ENCODE measurements around the gene PHETA1. TPM values are rescaled to one million over a fixed set of nuclear protein-coding genes. Genes with fewer than 3 reads are reported as not detected.

Gene PHETA1
- total and polyA plus RNA-seq, 2 of the 13 experiments (the other 11 are each of a cell fraction or from before 2014, with no cell fraction given): 11.3 to 20.8 TPM

- intact Hi-C loops (cut with micrococcal nuclease; ENCODE audit: unreplicated experiment): no loop called here
- H3K27ac ChIP-seq (ENCODE audit: extremely low read length, insufficient read depth, low read length): no peak overlapping the region
- FAIRE-seq (no peak), ATAC-seq (no peak), DNase-seq (ENCODE audit: low spot score) (no peak)
- POLR2A ChIA-PET: no interaction called here
- 93% methylated on average over 9 of the region's 12 CpGs for WGBS (ENCODE audit: low lambda C conversion rate)
- H3K4me3 ChIP-seq (replicated peaks in 1 of 3; ENCODE audit: insufficient read depth in 1 of 3, low read depth in 2 of 3, low read length in 3 of 3): no peak overlapping the region
- H3K4me2 ChIP-seq (ENCODE audit: low read depth, low read length): no peak overlapping the region
- peaks cover 43% of the 10 kb centered on the region for H4K20me1 ChIP-seq (ENCODE audit: insufficient read depth, low read length)
- H2AFZ ChIP-seq (ENCODE audit: low read length): no peak overlapping the region
- BruUV-seq (replicated peaks): no TSS peak
- H3K36me3 ChIP-seq (replicated peaks in 1 of 2; ENCODE audit: control insufficient read depth in 1 of 2, insufficient read depth in 2 of 2, low read length in 2 of 2): peaks cover 0 to 9% of the 10 kb centered on the region in 2 experiments; a peak in 2 of 5 replicates
- no peaks in the 10 kb centered on the region; a peak in 1 of 5 replicates for H3K27me3 ChIP-seq (ENCODE audit: control insufficient read depth in 1 of 2, insufficient read depth in 2 of 2, low read length in 2 of 2)
- CTCF ChIA-PET (ENCODE audit: low intra/inter-chr PET ratio, low total read pairs): no interaction called here
- in situ Hi-C loops (cut with HindIII; ENCODE audit: extremely low pct_ligation_motif_present, low pct_unique_long_range_greater_than_20kb): no loop called here
- H3K79me2 ChIP-seq (ENCODE audit: insufficient read depth, low read length): peaks cover 39% of the 10 kb centered on the region
- H3K9ac ChIP-seq (ENCODE audit: insufficient read depth, low read depth, low read length): no peak overlapping the region
- TF ChIP-seq SMC3 (IDR thresholded peaks at IDR 0.05; ENCODE audit: low read length): no peak
- no peak for TF ChIP-seq ZNF230 (CRISPR knock-in tag; IDR thresholded peaks at IDR 0.05)
- no peak for TF ChIP-seq NFAT5 (CRISPR knock-in tag; IDR thresholded peaks at IDR 0.05)
- TF ChIP-seq ZNF20 (CRISPR knock-in tag; IDR thresholded peaks at IDR 0.05): no peak
- TF ChIP-seq ZNF704 (CRISPR knock-in tag; IDR thresholded peaks at IDR 0.05; ENCODE audit: borderline replicate concordance): no peak
- TF ChIP-seq ZNF567 (CRISPR knock-in tag; IDR thresholded peaks at IDR 0.05; ENCODE audit: borderline replicate concordance): no peak
- no peak for TF ChIP-seq JUND (CRISPR knock-in tag; IDR thresholded peaks at IDR 0.05)
- TF ChIP-seq HMG20A (CRISPR knock-in tag; IDR thresholded peaks at IDR 0.05; ENCODE audit: borderline replicate concordance): no peak
- no peak for TF ChIP-seq ZFP36 (IDR thresholded peaks at IDR 0.05; ENCODE audit: borderline replicate concordance, low read depth, low read length, partially characterized antibody)
- no peak for TF ChIP-seq NR1H2 (CRISPR knock-in tag; IDR thresholded peaks at IDR 0.05; ENCODE audit: borderline replicate concordance, low read depth)
- TF ChIP-seq THAP11 (CRISPR knock-in tag; IDR thresholded peaks at IDR 0.05): no peak
- no peak for TF ChIP-seq IRF9 (CRISPR knock-in tag; IDR thresholded peaks at IDR 0.05; ENCODE audit: borderline replicate concordance)
- no peak for TF ChIP-seq NFYC (CRISPR knock-in tag; IDR thresholded peaks at IDR 0.05)
- TF ChIP-seq MAFK (conservative IDR thresholded peaks at IDR 0.05 in 1 of 2, IDR thresholded peaks at IDR 0.05 in 1 of 2; ENCODE audit: low read length in 2 of 2): no peak
- no peak for TF ChIP-seq KDM5A (IDR thresholded peaks at IDR 0.05; ENCODE audit: borderline replicate concordance, low read length)
- TF ChIP-seq MTERF4 (CRISPR knock-in tag; IDR thresholded peaks at IDR 0.05): no peak
- TF ChIP-seq RFXANK (CRISPR knock-in tag; IDR thresholded peaks at IDR 0.05): no peak
- no peaks in the 10 kb centered on the region for H3K9me3 ChIP-seq (ENCODE audit: low read length)
- peaks cover 25% of the 10 kb centered on the region for H3K4me1 ChIP-seq (ENCODE audit: insufficient read depth, low read length)
Observed at GRCh38 chr12:111410431-111411184, 41.7 kb upstream of the PHETA1 start.
